ENCODE data around the gene GNAZ. TPM values are rescaled to one million over a fixed set of nuclear protein-coding genes. Genes with fewer than 3 reads are reported as not detected.

The GNAZ gene
- total RNA-seq, 1 experiment from 2014 or later: 11.1 TPM

- TF ChIP-seq RAD21 (IDR thresholded peaks at IDR 0.05; ENCODE audit: low read depth) (no peak), CBX3 (IDR thresholded peaks at IDR 0.05; ENCODE audit: low read depth) (no peak), POLR2A (IDR thresholded peaks at IDR 0.05; ENCODE audit: borderline replicate concordance, extremely low read depth, insufficient read depth, insufficient read length) (no peak), FOSL1 (IDR thresholded peaks at IDR 0.05; ENCODE audit: low read depth) (no peak), ATF3 (IDR thresholded peaks at IDR 0.05) (no peak)
These were observed 19.5 kb downstream of the GNAZ start (continued) for GRCh38 chr22:23089633-23090456.

- no TSS peak for BruUV-seq (replicated peaks)
- Histone ChIP-seq H3K79me2 (ENCODE audit: insufficient read depth, low read length) (no peaks in the 10 kb centered on the region), H3K9me3 (ENCODE audit: control insufficient read depth in 1 of 2, insufficient read depth in 1 of 2, low read depth in 1 of 2, low read length in 2 of 2) (no peaks in the 10 kb centered on the region), H3K9me2 (ENCODE audit: insufficient read depth) (no peaks in the 10 kb centered on the region), H2AFZ (ENCODE audit: low read depth, low read length, poor library complexity, severe bottlenecking) (no peak overlapping the region), H4K20me1 (ENCODE audit: insufficient read depth) (no peaks in the 10 kb centered on the region), H3K36me3 (ENCODE audit: control insufficient read depth in 1 of 2, insufficient read depth in 2 of 2, low read length in 2 of 2) (no peaks in the 10 kb centered on the region), H3K4me1 (ENCODE audit: control insufficient read depth in 1 of 2, insufficient read depth in 2 of 2, low read length in 2 of 2) (peaks cover 17 to 22% of the 10 kb centered on the region in 2 experiments), H3K27ac (ENCODE audit: low read depth, low read length) (no peak overlapping the region), H3K4me3 (replicated peaks in 1 of 2; ENCODE audit: low read depth in 1 of 2, low read length in 2 of 2) (no peak overlapping the region), H3K9ac (ENCODE audit: low read length) (no peak overlapping the region), H3K4me2 (ENCODE audit: low read length) (no peak overlapping the region), H3K27me3 (ENCODE audit: insufficient read depth, low read length) (no peaks in the 10 kb centered on the region)
- CTCF ChIA-PET: no interaction called here
- POLR2A ChIA-PET: no interaction called here
- no peak for DNase-seq (ENCODE audit: low read depth, low spot score)
- ATAC-seq: no peak
- no peak for TF ChIP-seq ZNF274 (IDR thresholded peaks at IDR 0.05; ENCODE audit: low read depth, low read length)
- TF ChIP-seq SRF (IDR thresholded peaks at IDR 0.05; ENCODE audit: low read depth): no peak
- no peak for TF ChIP-seq EGR1 (IDR thresholded peaks at IDR 0.05; ENCODE audit: low read depth)
- TF ChIP-seq EZH2 (IDR thresholded peaks at IDR 0.05): no peak
- no peak for TF ChIP-seq MAX (IDR thresholded peaks at IDR 0.05)
- TF ChIP-seq POLR2AphosphoS5 (IDR thresholded peaks at IDR 0.05; ENCODE audit: low read depth, low read length): no peak
- no peak for TF ChIP-seq TCF7L2 (IDR thresholded peaks at IDR 0.05; ENCODE audit: borderline replicate concordance, extremely low read depth, insufficient read depth, insufficient read length)
- TF ChIP-seq ZBTB33 (IDR thresholded peaks at IDR 0.05; ENCODE audit: extremely low read depth, insufficient replicate concordance, low read length): no peak
- no peak for TF ChIP-seq SP1 (IDR thresholded peaks at IDR 0.05; ENCODE audit: low read depth)
- no peak for TF ChIP-seq ELF1 (IDR thresholded peaks at IDR 0.05; ENCODE audit: borderline replicate concordance, low read depth)
- RAD21 ChIA-PET (ENCODE audit: low non-redundant PET in 1 of 2, low total read pairs in 2 of 2, uncharacterized antibody in 2 of 2, unreplicated experiment in 2 of 2): no interaction called here
- intact Hi-C loops (cut with micrococcal nuclease): no loop called here
These were observed 20.1 kb downstream of the GNAZ start for GRCh38 chr22:23090457-23090835.

Measured in HCT116 (cell line).